GM18505 (cell line): ENCODE data around the gene PDLIM4.

Experiments
- ATAC-seq: cut with Tn5 transposase; IDR thresholded peaks from one replicate; pipeline ENCODE4 v1.9.1; 2021; ENCODE audit not compliant: unreplicated experiment
- POLR2A ChIP-seq: IDR thresholded peaks from 4 replicates; pipeline ENCODE4 v1.6.1; 2011; ENCODE audit warnings: borderline replicate concordance; ENCODE audit not compliant: insufficient read depth, insufficient read length; ENCODE audit errors: extremely low read depth

PDLIM4 gene

DNA sequence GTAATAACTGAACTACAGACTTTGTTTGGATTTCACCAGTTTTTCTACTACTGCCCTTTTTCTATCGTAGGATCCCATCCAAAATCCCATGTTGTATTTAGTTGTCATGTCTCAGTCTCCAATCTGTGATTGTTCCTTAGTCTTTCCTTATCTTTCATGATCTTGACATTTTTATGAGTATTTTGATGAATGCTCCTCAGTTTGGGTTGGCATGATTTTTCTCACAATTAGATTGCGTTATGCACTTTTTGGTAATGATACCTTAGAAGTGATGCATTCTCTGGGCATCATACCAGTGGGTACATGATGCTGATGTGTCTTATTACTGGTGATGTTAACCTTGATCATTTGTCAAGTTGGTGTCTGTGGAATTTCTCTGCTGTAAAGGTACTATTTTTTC is 42.4 kb downstream of the PDLIM4 start:
- ATAC-seq, result no peak
- no peak for TF ChIP-seq POLR2A

DNA sequence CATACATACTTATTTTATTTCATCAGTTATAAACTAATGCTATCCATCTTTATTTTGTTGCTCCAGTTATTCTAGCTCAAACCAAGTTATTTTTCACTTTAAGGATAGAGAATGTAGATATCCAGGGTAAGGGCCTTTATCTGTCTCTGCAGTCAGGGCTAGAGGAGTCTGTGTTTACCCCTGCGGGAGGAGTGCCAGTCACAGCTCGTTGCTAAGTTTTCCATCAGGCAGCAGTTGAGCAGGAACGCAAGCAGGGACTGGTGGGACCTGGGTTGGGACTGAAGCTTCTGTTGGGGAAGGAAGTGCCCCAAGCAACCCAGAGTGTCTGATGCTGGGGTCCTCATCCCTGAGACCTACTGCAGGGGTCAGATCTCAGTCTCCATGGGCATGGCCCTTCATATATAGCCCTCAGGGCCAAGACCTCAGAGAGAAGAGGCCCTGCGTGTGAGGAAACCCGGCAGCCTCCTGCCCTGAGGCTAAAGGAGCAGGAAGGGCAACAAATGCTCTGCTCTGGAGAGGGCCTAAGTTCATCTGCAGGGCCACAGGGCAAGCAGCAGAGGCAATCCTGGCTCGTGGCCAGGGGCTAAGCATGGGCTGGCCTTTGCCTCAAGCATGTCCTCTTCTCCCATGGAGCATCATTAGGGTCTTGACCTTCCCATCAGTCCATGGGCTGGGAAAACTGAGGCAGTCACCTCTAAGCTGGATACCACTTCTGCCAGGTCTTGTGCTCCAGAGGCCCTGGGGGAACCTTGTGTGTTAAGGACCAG is 43.3 kb downstream of the PDLIM4 start:
- ATAC-seq, result no peak
- TF ChIP-seq POLR2A, result no peak

DNA sequence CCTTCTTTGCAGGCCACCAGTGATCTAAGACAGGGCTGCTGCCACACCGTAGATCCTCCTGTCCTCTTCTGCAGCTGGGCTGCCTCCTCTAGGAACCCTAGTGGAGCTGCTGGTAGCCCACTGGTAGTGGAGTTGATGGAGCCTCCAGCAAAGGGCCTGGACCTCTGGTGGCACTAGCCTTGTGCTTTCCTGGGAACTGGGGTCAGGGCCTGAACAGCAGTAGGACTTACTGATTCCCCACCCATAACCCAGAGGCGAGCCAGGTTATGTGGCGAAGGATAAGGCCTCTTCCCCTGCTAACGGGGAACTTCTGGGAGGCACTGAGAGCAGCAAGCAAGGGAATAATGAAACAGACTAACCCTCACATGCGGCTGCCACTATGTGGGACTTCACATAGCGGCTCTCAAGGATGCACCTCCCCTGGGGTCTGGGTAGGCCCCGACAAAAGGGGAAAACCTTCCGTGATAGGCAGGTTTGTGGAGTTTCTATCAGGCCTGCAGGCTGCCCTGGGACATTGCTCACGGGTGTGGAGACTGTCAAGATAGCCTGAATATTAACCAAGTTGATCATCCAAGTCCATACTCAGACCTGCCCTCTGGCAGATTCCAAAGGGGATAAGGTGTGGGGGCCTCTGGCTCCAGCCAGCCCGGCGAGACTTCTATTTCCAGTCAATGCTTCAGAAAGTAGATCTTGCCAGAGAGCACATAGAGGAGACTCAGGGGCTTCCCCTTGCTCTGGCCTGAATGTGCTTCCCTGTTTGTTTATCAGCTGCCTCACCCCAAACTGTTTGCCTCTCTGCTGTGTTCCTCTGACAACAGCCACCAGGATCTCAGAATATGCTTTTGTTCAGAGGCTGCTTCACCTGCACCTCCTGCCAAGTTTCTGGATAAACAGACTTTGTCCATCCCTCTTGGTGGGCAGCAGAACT is 44.1 kb downstream of the PDLIM4 start:
- no peak for TF ChIP-seq POLR2A
- ATAC-seq, result no peak

DNA sequence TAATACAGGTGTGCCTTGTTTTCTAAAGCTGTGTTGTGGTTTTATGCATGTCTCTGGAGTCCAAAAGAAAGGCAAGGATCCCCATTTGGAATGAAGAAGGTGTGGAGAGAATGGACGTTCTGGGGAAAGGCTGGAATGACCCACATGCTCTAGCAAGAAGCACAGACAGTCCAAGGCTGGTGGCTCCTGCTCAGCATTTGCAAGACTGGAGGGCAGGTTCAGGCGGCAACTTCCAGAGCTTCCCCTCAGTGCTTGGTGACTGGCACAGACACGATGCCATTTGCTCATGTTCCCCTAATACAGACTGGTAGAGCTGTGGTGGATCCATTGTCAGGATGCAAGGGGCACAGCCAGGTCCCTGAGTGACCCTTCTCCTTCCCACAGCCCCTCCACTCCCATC is 44.9 kb downstream of the PDLIM4 start:
- no peak for ATAC-seq
- TF ChIP-seq POLR2A, result no peak

DNA sequence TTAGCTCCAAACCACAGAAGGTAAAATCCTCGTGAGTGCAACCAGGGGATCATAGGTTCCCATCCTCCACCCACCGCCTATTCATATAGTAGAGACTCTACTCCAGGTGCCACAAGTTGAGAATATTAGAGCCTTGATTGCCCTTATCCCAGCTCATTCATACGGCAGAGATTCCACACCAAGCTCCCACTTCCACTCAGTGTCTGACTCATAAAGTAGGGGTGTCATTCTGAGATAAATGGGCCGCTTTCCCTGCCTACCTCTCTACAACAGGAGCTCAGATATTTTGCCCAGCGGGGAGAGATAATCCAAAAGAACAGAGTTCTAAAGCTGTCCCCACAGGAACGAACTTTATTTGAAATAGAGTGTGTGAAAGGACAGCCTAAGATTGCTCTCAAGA is 46.1 kb downstream of the PDLIM4 start:
- TF ChIP-seq POLR2A, result no peak
- no peak for ATAC-seq

DNA sequence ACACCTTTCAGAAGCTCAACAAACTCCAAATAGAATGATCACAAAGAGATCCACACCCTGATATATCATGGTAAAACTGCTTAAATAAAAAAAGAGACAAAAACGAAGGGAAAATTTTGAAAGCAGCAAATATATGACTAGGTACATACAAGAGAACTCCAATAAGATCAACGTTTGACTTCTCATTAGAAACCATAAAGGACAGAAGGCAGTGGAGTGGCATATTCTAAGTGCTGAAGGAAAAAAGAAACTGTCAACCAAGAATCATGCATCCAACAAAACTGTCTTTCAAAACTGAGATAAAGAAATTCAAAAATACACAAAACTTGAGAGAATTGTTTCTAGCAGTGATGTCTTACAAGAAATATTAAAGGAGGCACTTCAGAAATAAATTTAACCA is 47.9 kb downstream of the PDLIM4 start:
- TF ChIP-seq POLR2A, result no peak
- no peak for ATAC-seq

DNA sequence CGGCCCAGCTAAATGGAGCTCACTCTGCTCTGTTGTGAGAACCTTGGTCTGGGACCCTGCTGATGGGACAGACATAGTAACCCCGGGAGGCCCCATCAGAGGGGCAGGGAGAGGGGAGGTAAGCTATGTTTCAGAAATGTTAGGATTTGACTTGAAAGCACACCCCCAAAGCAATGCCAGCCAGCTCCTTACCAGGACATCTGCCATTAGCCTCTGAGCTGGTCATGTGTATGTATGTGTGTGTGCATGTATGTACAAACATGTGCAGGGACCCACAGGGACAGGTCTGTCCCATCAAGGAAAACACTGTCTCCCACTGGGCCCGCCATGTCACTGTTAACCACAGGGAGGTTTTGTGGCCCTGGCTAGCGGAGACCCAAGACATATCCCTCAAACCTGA is 51.2 kb downstream of the PDLIM4 start:
- no peak for ATAC-seq
- no peak for TF ChIP-seq POLR2A

DNA sequence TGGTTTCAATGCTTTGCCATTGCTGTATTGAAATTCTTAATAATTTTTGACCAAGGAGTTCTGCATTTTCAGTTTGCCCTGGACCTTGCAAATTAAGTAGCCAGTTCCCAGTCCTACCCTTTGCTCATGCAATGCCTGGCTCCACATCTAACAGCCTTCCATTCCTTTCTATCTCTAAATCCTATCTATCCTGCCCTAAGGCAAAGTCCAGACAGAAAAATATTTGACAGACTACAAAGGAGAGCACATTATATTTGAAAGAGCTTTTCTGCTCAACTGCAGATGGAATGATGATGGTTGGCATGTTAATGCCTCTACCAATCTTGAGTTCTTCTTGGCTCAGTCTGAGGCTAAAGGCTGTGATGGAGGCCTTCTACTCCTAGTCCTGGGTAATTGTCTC is 52.2 kb downstream of the PDLIM4 start:
- no peak for TF ChIP-seq POLR2A
- ATAC-seq, result no peak

DNA sequence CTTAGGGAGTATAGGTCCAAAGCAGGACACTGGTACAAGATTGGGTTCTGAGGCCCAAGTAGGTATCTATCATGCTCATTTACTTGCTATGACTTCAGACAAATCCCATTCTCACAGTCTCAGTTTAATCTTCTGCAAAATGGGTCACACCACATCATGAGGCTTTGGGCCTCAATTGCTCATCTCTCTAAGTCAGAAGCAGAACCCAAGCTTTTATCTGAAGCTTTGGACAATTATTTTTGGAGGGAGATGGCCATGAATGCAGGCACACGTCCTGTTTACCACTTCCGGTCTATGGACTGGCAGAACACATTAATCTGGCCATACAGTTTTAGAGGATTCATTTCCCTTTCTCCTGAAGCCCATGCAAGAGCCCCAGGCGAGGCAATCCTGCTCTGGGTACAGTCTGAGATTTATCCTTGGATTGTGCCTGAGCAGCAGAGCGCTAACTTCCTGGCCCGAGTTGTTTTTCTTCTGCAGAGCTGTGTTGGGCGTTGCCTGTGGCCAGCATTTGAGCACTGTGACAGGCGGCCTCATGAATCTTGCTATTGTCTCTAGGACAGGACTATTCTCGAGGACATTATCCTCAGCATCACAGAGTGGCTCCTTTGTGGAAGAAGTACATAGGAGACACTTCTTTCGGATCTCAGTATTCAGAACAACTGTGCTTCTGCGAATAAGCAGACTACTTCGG is 52.8 kb downstream of the PDLIM4 start:
- no peak for TF ChIP-seq POLR2A
- ATAC-seq, result no peak

DNA sequence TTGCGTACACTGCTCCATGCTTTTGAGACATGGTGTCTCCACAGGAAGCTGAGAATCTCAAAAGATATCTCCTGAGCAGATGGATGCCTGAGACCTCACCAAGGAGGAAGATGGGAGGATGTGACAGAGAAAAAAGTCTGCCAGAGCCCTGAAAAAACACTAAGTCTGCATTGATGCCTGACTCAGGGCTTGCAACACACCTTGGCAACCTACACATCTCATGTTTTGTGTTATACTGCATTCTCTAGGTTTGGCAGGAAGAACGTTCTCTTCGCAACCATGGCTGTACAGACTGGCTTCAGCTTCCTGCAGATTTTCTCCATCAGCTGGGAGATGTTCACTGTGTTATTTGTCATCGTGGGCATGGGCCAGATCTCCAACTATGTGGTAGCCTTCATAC is 55.9 kb downstream of the PDLIM4 start:
- no peak for ATAC-seq
- no peak for TF ChIP-seq POLR2A

DNA sequence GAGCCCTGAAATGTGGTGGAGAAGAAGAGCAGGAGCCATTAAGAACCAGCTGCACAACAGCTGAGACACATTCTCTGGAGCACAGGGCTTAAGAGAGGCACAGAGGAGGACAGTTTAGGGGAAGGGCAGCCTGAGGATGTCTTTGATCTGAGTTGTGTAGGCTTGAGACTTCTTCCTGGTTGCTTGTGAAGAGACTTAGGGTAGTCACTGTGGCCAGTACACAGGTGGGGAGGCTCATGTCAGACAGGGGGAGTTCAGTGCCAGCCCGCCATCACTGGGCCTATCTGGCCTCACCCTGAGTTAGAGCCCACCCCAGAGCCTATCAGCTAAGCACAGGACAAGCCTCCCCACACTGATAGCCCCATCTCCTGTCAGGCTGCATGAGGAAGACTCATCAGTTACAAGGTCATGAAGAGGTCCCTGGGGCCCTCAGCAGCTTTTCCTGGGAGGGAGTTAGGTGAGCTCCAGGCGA is 56.5 kb downstream of the PDLIM4 start:
- no peak for ATAC-seq
- no peak for TF ChIP-seq POLR2A

DNA sequence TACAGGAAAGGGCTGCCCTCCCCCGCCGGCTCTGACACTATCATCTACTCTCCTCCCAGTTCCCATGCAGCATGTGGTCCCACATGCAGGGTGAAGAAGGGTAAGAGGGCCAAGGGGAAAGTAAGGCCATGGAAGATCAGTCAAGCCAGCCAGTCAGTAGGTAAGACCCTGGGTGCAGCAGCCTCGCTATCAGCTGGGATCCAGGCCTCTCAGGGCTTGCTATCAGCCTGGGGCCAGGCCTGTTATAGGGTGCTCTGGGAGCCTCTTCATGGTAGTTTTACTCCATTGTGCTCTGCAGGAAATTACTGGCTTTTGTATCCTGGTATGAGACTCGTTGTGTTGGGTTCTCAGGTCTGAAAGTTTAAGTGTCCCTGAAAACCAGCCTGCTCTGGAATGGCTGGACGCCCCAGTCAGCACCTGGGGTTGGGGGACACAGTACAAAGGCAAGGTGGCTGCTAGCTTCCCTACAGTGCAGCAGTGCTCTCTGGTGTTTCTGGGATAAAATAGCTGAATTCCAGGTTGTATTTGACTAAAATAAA is 58.1 kb downstream of the PDLIM4 start:
- no peak for ATAC-seq
- TF ChIP-seq POLR2A, result no peak

DNA sequence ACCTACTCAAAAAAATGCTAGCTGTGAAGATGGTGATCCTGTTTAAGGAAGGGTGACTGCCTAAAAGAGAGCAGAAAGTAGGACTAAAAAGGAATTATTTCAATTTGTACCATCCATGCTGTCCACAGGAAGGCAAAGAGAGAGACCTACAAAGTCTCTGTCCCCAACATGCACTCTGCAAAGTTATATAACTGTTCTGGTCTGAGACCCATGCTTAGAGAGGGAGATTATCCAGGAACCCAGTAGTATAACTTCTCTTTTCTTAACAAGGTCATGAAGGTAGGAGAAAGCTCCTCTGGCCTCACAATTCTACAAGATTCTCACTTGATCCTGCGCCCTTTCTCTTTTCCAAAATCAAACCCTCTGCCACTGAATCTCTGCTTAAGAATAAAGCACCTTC is 62.5 kb downstream of the PDLIM4 start:
- ATAC-seq, result no peak
- TF ChIP-seq POLR2A, result no peak
